SKM-1 treated with dmso at 0.1 percent for 144 hours (cell line): ENCODE results near the gene SRSF12.
"Not testable (repeated sequence)": the region's sequence is repeated elsewhere in the genome, so short reads cannot be mapped to it uniquely, and the experiment has no call there.

Experiments
- DNase-seq: peaks from one replicate; lab custom pipeline; 2025; ENCODE audit not compliant: unreplicated experiment; lab: John Stamatoyannopoulos, UW

The SRSF12 gene

GRCh38 chr6:89073014-89073620 lies 44.8 kb downstream of the SRSF12 start:
- peak; percentile 98 for DNase-seq

- DNase-seq, result no peak
These were observed 46.8 kb downstream of the SRSF12 start for GRCh38 chr6:89071036-89071435.

- DNase-seq, result no peak
These were observed 48.2 kb downstream of the SRSF12 start for GRCh38 chr6:89069536-89070163.

GRCh38 chr6:89068695-89069094 lies 49.2 kb downstream of the SRSF12 start:
- no peak for DNase-seq

GRCh38 chr6:89067796-89068195 lies 50.1 kb downstream of the SRSF12 start:
- DNase-seq, result no peak

- peak; percentile 45 for DNase-seq
These were observed 50.8 kb downstream of the SRSF12 start for GRCh38 chr6:89066940-89067646.

GRCh38 chr6:89066121-89066520 lies 51.8 kb downstream of the SRSF12 start:
- DNase-seq, result not testable (repeated sequence)

- not testable (repeated sequence) for DNase-seq
These were observed 52.9 kb downstream of the SRSF12 start for GRCh38 chr6:89064931-89065330.

- DNase-seq, result no peak
These were observed 54.0 kb downstream of the SRSF12 start for GRCh38 chr6:89063881-89064280.

GRCh38 chr6:89059227-89059626 lies 58.6 kb downstream of the SRSF12 start:
- no peak for DNase-seq

GRCh38 chr6:89058627-89059026 lies 59.2 kb downstream of the SRSF12 start:
- DNase-seq, result no peak

- DNase-seq, result no peak
These were observed 60.1 kb downstream of the SRSF12 start for GRCh38 chr6:89057759-89058158.

GRCh38 chr6:89054208-89054607 lies 63.7 kb downstream of the SRSF12 start:
- no peak for DNase-seq

- no peak for DNase-seq
These were observed 66.2 kb downstream of the SRSF12 start for GRCh38 chr6:89051676-89052075.

GRCh38 chr6:89050697-89051096 lies 67.2 kb downstream of the SRSF12 start:
- DNase-seq, result no peak

GRCh38 chr6:89050155-89050554 lies 67.7 kb downstream of the SRSF12 start:
- no peak for DNase-seq

GRCh38 chr6:89048985-89049384 lies 68.9 kb downstream of the SRSF12 start:
- DNase-seq, result no peak

GRCh38 chr6:89048288-89048923 lies 69.5 kb downstream of the SRSF12 start:
- DNase-seq, result no peak

GRCh38 chr6:89047473-89047872 lies 70.4 kb downstream of the SRSF12 start:
- DNase-seq, result no peak
